Sigmoid colon (tissue), 7 donors: ENCODE measurements around the gene HS1BP3. TPM values are rescaled to one million over a fixed set of nuclear protein-coding genes. Genes with fewer than 3 reads are reported as not detected.

Experiments
- DNase-seq: peaks from one replicate; pipeline ENCODE4 v3.0.0-alpha.2; 2019
- H3K27ac ChIP-seq, 4 donors: fragments of 200-600 bp; sonication (generic); one replicate each; pipeline ENCODE4 v1.5.1; 2016 to 2019; ENCODE audit warnings: mild to moderate bottlenecking in 1 of 4
- H3K27me3 ChIP-seq, 3 donors: fragments of 200-600 bp; sonication (generic); one replicate each; pipeline ENCODE4 v1.5.1; 2019; ENCODE audit warnings: mild to moderate bottlenecking in 1 of 3
- H3K36me3 ChIP-seq, 4 donors: fragments of 200-600 bp; sonication (generic); one replicate each; pipeline ENCODE4 v1.5.1; 2016 to 2019
- H3K4me1 ChIP-seq, 4 donors: fragments of 200-600 bp; sonication (generic); one replicate each; pipeline ENCODE4 v1.5.1; 2017 to 2019
- H3K4me3 ChIP-seq, 4 donors: fragments of 200-600 bp; sonication (generic); one replicate each; pipeline ENCODE4 v1.5.1; 2017 to 2019; ENCODE audit warnings: mild to moderate bottlenecking in 2 of 4, moderate library complexity in 1 of 4
- H3K9me3 ChIP-seq, 4 donors: fragments of 200-600 bp in 3 of 4; sonication (generic) in 3 of 4; one replicate each; pipeline versions ENCODE4 v1.5.1 to v1.6.1; 2013 to 2019
- EP300 ChIP-seq, 4 donors: sonication (generic); formaldehyde crosslinking; IDR thresholded peaks; one replicate each; pipeline ENCODE4 v1.6.1; 2017; ENCODE audit warnings: antibody characterized with exemption in 4 of 4
- POLR2A ChIP-seq, 2 donors: fragments of 450-650 bp; IDR thresholded peaks; one replicate each; pipeline ENCODE4 v1.6.1; 2016; ENCODE audit warnings: antibody characterized with exemption in 2 of 2, mild to moderate bottlenecking in 2 of 2, moderate library complexity in 2 of 2
- POLR2AphosphoS5 ChIP-seq, 4 donors: sonication (generic); formaldehyde crosslinking; IDR thresholded peaks; one replicate each; pipeline ENCODE4 v1.6.1; 2017; ENCODE audit warnings: antibody characterized with exemption in 4 of 4
- WGBS, 2 donors: extraction: QIAGEN DNeasy Blood & Tissue Kit; methylation state at CpG; one replicate each; pipeline ENCODE4 v1.1.7; 2013; 5-methylcytosine and 5-hydroxymethylcytosine counted together
- intact Hi-C: fragments of 100-400 bp; cut with DNase I; formaldehyde crosslinking; loops from one replicate; pipeline ENCODE4 v1.15.1; 2023
- polyA plus RNA-seq, 3 donors: library from polyadenylated mRNA; stranded (reverse); fragments of 200-250 nt; gene quantifications; one replicate each; pipeline ENCODE4 v1.2.3, GENCODE V29; 2013
- total RNA-seq, 4 donors: library from RNA; depleted of rRNA; stranded (reverse); fragments of >200 nt; gene quantifications; one replicate each; pipeline ENCODE4 v1.1.0, GENCODE V29; 2016
- TF ChIP-seq, protein P1 (sequence below), 4 experiments: fragments of 450-650 bp in 3 of 4; fragments of 200-600 bp in 1 of 4; IDR thresholded peaks; one replicate each; pipeline ENCODE4 v1.5.1; 2016 to 2019; ENCODE audit warnings: antibody characterized with exemption in 4 of 4, mild to moderate bottlenecking in 3 of 4, moderate library complexity in 2 of 4
- donor health status: healthy with polysubstance abuse.
- donor health status: Bipolar disorder and iron deficiency.
- donor health status: healthy.

Gene HS1BP3
- total and polyA plus RNA-seq, 7 donors, result 25.2 to 54.6 (median 32.6) TPM

DNA sequence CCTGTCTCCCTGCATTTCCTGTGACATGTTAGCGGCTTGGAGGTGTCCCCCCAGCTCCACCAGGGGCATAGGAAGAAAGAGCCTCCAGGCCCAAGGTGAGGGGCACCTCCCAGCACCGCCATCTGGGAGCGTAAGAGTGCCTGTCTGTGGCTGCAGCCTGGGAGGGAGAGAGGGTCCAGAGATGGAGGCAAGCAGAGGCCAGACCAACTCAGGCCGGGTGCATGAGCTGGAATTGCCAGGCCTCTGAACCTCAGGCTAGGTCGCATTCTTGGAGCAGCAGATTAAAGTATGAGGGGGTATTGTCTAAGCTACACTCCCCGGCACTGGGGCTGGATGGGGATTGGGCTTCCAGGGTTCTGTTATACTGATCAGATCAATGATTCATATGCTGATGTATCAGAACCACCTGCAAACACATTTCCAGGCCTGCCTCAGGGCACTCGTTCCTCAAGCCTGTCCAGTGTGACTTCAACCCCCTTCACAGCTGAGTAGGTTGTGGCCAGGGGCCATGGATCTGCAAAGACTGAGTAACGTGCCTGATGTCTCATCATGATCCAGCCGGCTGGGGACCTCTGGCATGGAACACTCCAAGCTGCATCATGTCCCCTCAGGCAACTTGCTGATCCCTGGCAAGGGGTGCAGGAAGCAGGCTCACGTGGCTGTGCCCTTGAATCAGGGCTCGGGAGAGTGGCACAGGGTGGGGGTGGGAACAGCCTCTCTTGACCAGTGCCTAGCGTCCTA is 73.2 kb downstream of the HS1BP3 start:
- H3K9me3 ChIP-seq, result no peaks in the 10 kb centered on the region
- peaks cover 0 to 43% (median 38%) of the 10 kb centered on the region in 4 donors for H3K4me1 ChIP-seq
- TF ChIP-seq POLR2AphosphoS5 (IDR thresholded peaks at IDR 0.05), result no peak
- TF ChIP-seq, protein P1, sequence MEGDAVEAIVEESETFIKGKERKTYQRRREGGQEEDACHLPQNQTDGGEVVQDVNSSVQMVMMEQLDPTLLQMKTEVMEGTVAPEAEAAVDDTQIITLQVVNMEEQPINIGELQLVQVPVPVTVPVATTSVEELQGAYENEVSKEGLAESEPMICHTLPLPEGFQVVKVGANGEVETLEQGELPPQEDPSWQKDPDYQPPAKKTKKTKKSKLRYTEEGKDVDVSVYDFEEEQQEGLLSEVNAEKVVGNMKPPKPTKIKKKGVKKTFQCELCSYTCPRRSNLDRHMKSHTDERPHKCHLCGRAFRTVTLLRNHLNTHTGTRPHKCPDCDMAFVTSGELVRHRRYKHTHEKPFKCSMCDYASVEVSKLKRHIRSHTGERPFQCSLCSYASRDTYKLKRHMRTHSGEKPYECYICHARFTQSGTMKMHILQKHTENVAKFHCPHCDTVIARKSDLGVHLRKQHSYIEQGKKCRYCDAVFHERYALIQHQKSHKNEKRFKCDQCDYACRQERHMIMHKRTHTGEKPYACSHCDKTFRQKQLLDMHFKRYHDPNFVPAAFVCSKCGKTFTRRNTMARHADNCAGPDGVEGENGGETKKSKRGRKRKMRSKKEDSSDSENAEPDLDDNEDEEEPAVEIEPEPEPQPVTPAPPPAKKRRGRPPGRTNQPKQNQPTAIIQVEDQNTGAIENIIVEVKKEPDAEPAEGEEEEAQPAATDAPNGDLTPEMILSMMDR (IDR thresholded peaks at IDR 0.05), result no peak
- no peak for TF ChIP-seq POLR2A (IDR thresholded peaks at IDR 0.05)
- intact Hi-C loops, result no loop called here
- no peak overlapping the region for H3K4me3 ChIP-seq
- no peaks in the 10 kb centered on the region for H3K27me3 ChIP-seq
- H3K27ac ChIP-seq, result peak overlapping the region in 2 of 4 donors; percentile 78 to 88
- H3K36me3 ChIP-seq, result no peaks in the 10 kb centered on the region
- no peak for DNase-seq
- WGBS, 2 donors, result 85 to 87% methylated on average over 12 of the region's 12 CpGs

DNA sequence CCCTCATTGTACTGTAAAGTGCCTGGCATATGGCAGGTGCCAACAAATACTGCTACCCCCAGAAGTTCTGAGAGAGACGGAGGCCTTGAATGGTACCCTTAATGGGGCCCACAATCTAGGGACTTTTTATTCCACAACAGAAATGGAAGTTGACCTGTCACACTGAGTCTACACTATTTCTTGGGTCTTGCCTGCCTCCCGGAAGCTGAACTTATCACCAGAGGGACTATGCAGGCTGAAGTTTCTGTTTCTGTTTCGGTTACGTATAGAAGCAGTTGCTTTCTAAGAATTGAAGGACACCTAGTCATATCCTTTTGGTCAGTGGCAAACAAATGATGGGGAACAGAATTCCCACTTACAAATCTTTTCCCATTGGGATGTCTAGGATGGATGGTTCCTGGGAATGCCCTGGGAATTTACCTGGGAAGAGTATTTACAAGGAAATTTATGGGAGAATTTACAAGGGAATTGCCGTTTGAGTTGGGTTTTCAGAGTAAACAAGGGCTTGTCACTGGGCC is 74.2 kb downstream of the HS1BP3 start:
- intact Hi-C loops, result no loop called here
- Histone ChIP-seq H3K4me3 (no peak overlapping the region), H3K36me3 (no peaks in the 10 kb centered on the region), H3K27me3 (no peaks in the 10 kb centered on the region), H3K4me1 (peaks cover 0 to 43% (median 38%) of the 10 kb centered on the region in 4 donors), H3K9me3 (no peaks in the 10 kb centered on the region), H3K27ac (peak overlapping the region in 1 of 4 donors; percentile 19)
- 23 to 44% methylated on average over 5 of the region's 5 CpGs for WGBS, 2 donors
- TF ChIP-seq, protein P1 (IDR thresholded peaks at IDR 0.05), result no peak
- TF ChIP-seq EP300 (IDR thresholded peaks at IDR 0.05), result no peak
- no peak for TF ChIP-seq POLR2A (IDR thresholded peaks at IDR 0.05)
- TF ChIP-seq POLR2AphosphoS5 (IDR thresholded peaks at IDR 0.05), result no peak
- no peak for DNase-seq

DNA sequence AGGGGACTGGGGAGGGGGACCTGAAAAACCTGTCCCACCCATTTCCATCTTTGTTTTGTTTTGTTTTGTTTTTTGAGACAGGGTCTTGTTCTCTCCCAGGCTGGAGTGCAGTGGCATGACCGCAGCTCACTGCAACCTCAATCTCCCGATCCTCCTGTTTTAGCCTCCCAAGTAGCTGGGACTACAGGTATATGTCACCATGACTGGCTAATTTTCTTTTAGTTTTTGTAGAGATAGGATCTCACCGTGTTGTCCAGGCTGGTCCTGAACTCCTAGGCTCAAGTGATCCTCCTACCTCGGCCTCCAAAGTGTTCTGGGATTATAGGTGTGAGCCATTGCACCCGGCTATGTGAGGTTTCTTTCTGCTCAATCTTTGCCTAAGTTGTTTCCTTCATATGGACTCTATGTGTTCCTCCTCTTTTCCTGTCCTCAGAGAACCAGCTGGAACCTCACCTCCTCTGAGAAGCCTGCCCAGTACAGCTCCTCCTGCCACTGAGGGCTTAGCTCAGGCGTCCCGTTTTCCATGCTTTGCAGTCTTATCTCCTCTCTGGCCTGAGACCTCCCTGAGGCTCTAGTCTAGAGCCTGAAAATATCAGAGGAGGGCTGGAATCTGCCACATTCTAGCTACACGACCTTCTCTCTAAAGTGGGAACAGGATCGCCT is 74.8 kb downstream of the HS1BP3 start:
- Histone ChIP-seq H3K27ac (peak overlapping the region in 1 of 4 donors; percentile 63), H3K36me3 (no peaks in the 10 kb centered on the region), H3K27me3 (no peaks in the 10 kb centered on the region), H3K4me3 (no peak overlapping the region), H3K4me1 (peaks cover 0 to 43% (median 38%) of the 10 kb centered on the region in 4 donors), H3K9me3 (no peaks in the 10 kb centered on the region)
- TF ChIP-seq POLR2AphosphoS5 (IDR thresholded peaks at IDR 0.05), result no peak
- TF ChIP-seq, protein P1 (IDR thresholded peaks at IDR 0.05), result no peak
- TF ChIP-seq POLR2A (IDR thresholded peaks at IDR 0.05), result no peak
- TF ChIP-seq EP300 (IDR thresholded peaks at IDR 0.05), result no peak
- no peak for DNase-seq
- intact Hi-C loops, result loop anchor here (1.0 kb wide), 1 partner anchor 31 kb away; no protein-coding TSS in a partner anchor
- WGBS, 2 donors, result 92% methylated on average over 9 of the region's 9 CpGs

DNA sequence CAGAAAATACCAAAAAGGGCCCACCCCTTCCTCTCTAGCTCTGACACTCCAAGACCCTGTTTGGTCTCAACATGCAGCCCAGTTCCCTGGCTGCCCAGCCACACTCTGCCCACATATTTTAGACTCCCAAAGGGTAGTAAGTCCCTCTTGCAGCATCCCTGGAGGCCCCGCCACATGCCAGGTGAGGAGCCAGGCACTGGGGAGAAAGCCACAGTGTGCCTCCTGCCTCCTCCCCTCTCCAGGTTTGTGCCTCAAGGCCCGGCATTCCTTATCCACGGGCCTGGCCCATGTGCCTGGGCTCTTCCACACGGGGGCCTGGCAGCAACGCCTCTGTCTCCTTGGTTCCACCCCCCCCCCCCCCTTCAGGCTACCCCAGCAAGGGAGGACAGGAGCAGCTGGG is 75.5 kb downstream of the HS1BP3 start:
- Histone ChIP-seq H3K4me3 (no peak overlapping the region), H3K4me1 (peaks cover 0 to 43% (median 38%) of the 10 kb centered on the region in 4 donors), H3K9me3 (no peaks in the 10 kb centered on the region), H3K36me3 (no peaks in the 10 kb centered on the region), H3K27me3 (no peaks in the 10 kb centered on the region), H3K27ac (peak overlapping the region; percentile 38 to 64 (median 56))
- no peak for DNase-seq
- intact Hi-C loops, result loop anchor here (1.0 kb wide), 1 partner anchor 32 kb away; no protein-coding TSS in a partner anchor
- 87 to 92% methylated on average over 5 of the region's 5 CpGs for WGBS, 2 donors
- TF ChIP-seq EP300 (IDR thresholded peaks at IDR 0.05) (no peak), POLR2A (IDR thresholded peaks at IDR 0.05) (no peak), POLR2AphosphoS5 (IDR thresholded peaks at IDR 0.05) (no peak)
- TF ChIP-seq, protein P1 (IDR thresholded peaks at IDR 0.05), result no peak
